Measurements from ENCODE around the gene EXOC6B.

DNA sequence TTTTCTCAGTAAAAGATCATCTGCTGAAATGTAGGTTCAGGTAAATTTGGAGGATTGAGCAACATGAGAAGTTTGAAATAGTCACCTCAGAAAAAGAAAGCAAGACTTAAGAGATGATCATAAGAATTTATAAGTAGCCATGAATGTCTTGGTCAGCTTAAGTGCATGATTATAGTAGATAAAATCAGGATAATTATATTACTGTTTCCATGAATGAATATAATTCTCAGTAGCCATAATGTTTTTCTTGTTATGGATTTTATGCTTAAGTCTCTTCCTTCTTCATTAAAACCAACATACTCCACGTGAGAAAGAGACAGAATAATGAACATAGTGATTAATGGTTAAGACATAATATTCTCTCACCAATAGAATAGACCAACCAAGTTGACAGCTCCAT is 223.7 kb downstream of the EXOC6B start:
- TF ChIP-seq, protein P1, sequence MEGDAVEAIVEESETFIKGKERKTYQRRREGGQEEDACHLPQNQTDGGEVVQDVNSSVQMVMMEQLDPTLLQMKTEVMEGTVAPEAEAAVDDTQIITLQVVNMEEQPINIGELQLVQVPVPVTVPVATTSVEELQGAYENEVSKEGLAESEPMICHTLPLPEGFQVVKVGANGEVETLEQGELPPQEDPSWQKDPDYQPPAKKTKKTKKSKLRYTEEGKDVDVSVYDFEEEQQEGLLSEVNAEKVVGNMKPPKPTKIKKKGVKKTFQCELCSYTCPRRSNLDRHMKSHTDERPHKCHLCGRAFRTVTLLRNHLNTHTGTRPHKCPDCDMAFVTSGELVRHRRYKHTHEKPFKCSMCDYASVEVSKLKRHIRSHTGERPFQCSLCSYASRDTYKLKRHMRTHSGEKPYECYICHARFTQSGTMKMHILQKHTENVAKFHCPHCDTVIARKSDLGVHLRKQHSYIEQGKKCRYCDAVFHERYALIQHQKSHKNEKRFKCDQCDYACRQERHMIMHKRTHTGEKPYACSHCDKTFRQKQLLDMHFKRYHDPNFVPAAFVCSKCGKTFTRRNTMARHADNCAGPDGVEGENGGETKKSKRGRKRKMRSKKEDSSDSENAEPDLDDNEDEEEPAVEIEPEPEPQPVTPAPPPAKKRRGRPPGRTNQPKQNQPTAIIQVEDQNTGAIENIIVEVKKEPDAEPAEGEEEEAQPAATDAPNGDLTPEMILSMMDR (IDR thresholded peaks at IDR 0.05 in 2 of 3, conservative IDR thresholded peaks at IDR 0.05 in 1 of 3; ENCODE audit: insufficient read depth in 2 of 3, low read depth in 1 of 3, low read length in 3 of 3) = no peak
- TF ChIP-seq ZNF785 (CRISPR knock-in tag; IDR thresholded peaks at IDR 0.05) = no peak
- no peak for TF ChIP-seq POLR2AphosphoS2 (IDR thresholded peaks at IDR 0.05; ENCODE audit: low read length)
- TF ChIP-seq, protein P2, sequence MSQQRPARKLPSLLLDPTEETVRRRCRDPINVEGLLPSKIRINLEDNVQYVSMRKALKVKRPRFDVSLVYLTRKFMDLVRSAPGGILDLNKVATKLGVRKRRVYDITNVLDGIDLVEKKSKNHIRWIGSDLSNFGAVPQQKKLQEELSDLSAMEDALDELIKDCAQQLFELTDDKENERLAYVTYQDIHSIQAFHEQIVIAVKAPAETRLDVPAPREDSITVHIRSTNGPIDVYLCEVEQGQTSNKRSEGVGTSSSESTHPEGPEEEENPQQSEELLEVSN (IDR thresholded peaks at IDR 0.05; ENCODE audit: borderline replicate concordance in 1 of 2, extremely low read depth in 1 of 2, insufficient read depth in 1 of 2, insufficient read length in 1 of 2, low read depth in 1 of 2, low read length in 1 of 2, poor library complexity in 1 of 2, severe bottlenecking in 1 of 2) = no peak
- no peak for TF ChIP-seq YY1 (IDR thresholded peaks at IDR 0.05; ENCODE audit: borderline replicate concordance in 1 of 3, control insufficient read depth in 1 of 3, extremely low read depth in 1 of 3, insufficient read depth in 3 of 3, insufficient read length in 1 of 3, insufficient replicate concordance in 2 of 3, low read depth in 1 of 3, low read length in 2 of 3)
- TF ChIP-seq MAFK (IDR thresholded peaks at IDR 0.05; ENCODE audit: low read length) = no peak
- no peak for TF ChIP-seq GABPB2 (CRISPR knock-in tag; conservative IDR thresholded peaks at IDR 0.05)
- no peak for TF ChIP-seq ZNF280B (CRISPR knock-in tag; IDR thresholded peaks at IDR 0.05)
- no peak for TF ChIP-seq POLR2AphosphoS5 (IDR thresholded peaks at IDR 0.05; ENCODE audit: control insufficient read depth, insufficient read depth, low read depth, low read length)
- TF ChIP-seq ZFP30 (CRISPR knock-in tag; IDR thresholded peaks at IDR 0.05; ENCODE audit: borderline replicate concordance) = no peak
- no peak for TF ChIP-seq TAF1 (IDR thresholded peaks at IDR 0.05; ENCODE audit: control insufficient read depth, extremely low read depth, insufficient read depth, low read length, severe bottlenecking)
- no peak for TF ChIP-seq ZNF707 (CRISPR knock-in tag; conservative IDR thresholded peaks at IDR 0.05)
- no peak for TF ChIP-seq SRF (CRISPR knock-in tag; IDR thresholded peaks at IDR 0.05)

All from K562 (cell line).